Panc1 (cell line): ENCODE results near the gene AP5S1.

Experiments used
- CTCF ChIP-seq: fragments of 450-650 bp; IDR thresholded peaks from 2 replicates; pipeline ENCODE4 v1.5.1; 2017; ENCODE audit warnings: mild to moderate bottlenecking
- POLR2AphosphoS5 ChIP-seq: IDR thresholded peaks from 2 replicates; pipeline ENCODE4 v1.6.1; 2012; ENCODE audit warnings: mild to moderate bottlenecking, low read depth, low read length, moderate library complexity
- TCF7L2 ChIP-seq: IDR thresholded peaks from 2 replicates; pipeline ENCODE4 v1.6.1; 2011; ENCODE audit warnings: mild to moderate bottlenecking, low read depth, low read length, inconsistent platforms

DNA sequence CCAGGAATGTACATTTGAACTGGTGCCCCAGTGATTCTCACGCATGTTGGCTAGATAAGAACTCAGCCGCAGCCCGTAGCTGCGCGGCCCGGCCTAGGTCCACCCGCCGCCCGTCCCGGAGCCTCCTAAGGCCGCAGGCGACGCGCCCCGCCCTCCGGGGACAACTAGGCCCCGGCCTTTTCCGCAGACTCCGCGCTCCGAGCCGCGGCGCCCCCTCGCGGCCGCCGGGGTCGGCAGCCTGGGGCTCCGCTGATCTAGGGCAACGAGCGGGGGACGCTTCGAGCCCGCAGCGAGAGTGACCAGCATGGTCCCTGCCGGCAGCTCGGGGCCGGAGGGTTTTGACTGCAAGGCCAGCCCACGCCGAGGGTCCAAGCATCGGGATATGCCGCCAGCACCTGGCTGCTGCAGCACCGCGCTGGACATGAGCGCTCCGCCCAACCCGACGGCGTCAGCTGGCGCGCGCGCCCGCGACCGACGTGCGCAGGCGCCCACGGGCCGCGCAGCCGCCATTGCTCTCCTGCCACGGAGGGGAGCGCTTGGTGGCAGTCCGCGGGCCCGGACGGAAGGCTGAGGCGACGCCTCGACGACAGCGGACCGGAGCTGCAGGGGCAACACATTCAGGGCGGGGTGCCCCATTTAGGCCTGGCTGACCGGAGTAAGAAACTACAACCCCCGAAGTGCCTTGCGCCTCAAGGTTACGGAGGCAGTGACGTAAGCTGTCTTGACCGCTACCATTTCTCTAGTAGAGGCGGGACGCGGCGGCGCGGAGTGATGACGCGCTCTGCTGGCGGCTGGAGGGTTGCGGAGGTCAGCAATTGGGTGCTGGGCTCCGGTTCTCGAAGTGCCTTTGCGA is at the start of gene AP5S1:
- TF ChIP-seq CTCF = peak; percentile 99
- peak; percentile 89 for TF ChIP-seq POLR2AphosphoS5
- TF ChIP-seq TCF7L2 = no peak
